CD4-positive, alpha-beta T cell (primary cell): ENCODE data around the gene SNX19. TPM values are rescaled to one million over a fixed set of nuclear protein-coding genes. Genes with fewer than 3 reads are reported as not detected.

Experiments
- ATAC-seq: fragments of 200-7000 bp; cut with Tn5 transposase; one replicate; pipeline ENCODE4 v1.10.0; 2022; ENCODE audit warnings: mild to moderate bottlenecking; ENCODE audit not compliant: poor library complexity
- CTCF ChIA-PET: fragments of 350-600 bp; sonication (Branson Sonifier 250); formaldehyde crosslinking; loops from one replicate; lab custom pipeline; 2021; ENCODE audit warnings: antibody characterized with exemption, inconsistent platforms; lab: Charles Lee
- POLR2A ChIA-PET: fragments of 350-600 bp; sonication (Branson Sonifier 250); formaldehyde crosslinking; loops from one replicate; lab custom pipeline; 2021; ENCODE audit warnings: antibody characterized with exemption, inconsistent platforms; lab: Charles Lee
- DNase-seq, 14 experiments: peaks; one replicate each; pipeline ENCODE4 v3.0.0-alpha.2; 2013 to 2020; ENCODE audit warnings: mixed read lengths in 2 of 14
- H3K27ac ChIP-seq, 2 donors: one replicate each; pipeline versions ENCODE4 v1.5.1 to v1.7.0; 2013; ENCODE audit warnings: low read length in 2 of 2, low read depth in 1 of 2, mild to moderate bottlenecking in 1 of 2
- H3K27me3 ChIP-seq, 2 experiments: 1 replicate in 1 of 2; 2 replicates in 1 of 2; pipeline versions ENCODE4 v1.6.1 to v1.7.0; 2013; ENCODE audit warnings: low read length in 2 of 2, control low read depth in 1 of 2, mild to moderate bottlenecking in 1 of 2, moderate library complexity in 1 of 2; ENCODE audit not compliant: insufficient read depth in 2 of 2, control insufficient read depth in 1 of 2
- H3K36me3 ChIP-seq: one replicate; pipeline ENCODE4 v1.6.1; 2013; ENCODE audit warnings: low read length, control low read depth; ENCODE audit not compliant: insufficient read depth
- H3K4me1 ChIP-seq: one replicate; pipeline ENCODE4 v1.6.1; 2013; ENCODE audit warnings: low read length, control low read depth; ENCODE audit not compliant: insufficient read depth
- H3K4me3 ChIP-seq: one replicate; pipeline ENCODE4 v1.5.1; 2013; ENCODE audit warnings: mild to moderate bottlenecking, low read length, moderate library complexity
- H3K9me3 ChIP-seq, 2 experiments: 1 replicate in 1 of 2; 2 replicates in 1 of 2; pipeline versions ENCODE4 v1.6.1 to v1.7.0; 2013; ENCODE audit warnings: low read length in 2 of 2, mild to moderate bottlenecking in 2 of 2, control low read depth in 1 of 2, moderate library complexity in 1 of 2; ENCODE audit not compliant: control insufficient read depth in 1 of 2, insufficient read depth in 1 of 2
- H3K27ac Mint-ChIP-seq: one replicate; pipeline ENCODE4 v1.8.0; 2020; ENCODE audit warnings: mixed read lengths
- H3K27me3 Mint-ChIP-seq: one replicate; pipeline ENCODE4 v1.8.0; 2021; ENCODE audit warnings: mixed read lengths
- H3K36me3 Mint-ChIP-seq: one replicate; pipeline ENCODE4 v1.8.0; 2021; ENCODE audit warnings: low read depth, mixed read lengths
- H3K4me1 Mint-ChIP-seq: one replicate; pipeline ENCODE4 v1.8.0; 2021; ENCODE audit warnings: low read depth, mixed read lengths
- H3K4me3 Mint-ChIP-seq: one replicate; pipeline ENCODE4 v1.8.0; 2020; ENCODE audit warnings: mild to moderate bottlenecking, mixed read lengths
- H3K9me3 Mint-ChIP-seq: one replicate; pipeline ENCODE4 v1.8.0; 2020; ENCODE audit warnings: mixed read lengths
- CTCF ChIP-seq: fragments of 200-600 bp; IDR thresholded peaks from one replicate; pipeline ENCODE4 v1.8.0; 2022; ENCODE audit warnings: antibody characterized with exemption, mild to moderate bottlenecking
- intact Hi-C, 2 experiments: fragments of 100-400 bp; cut with DNase I in 1 of 2; cut with micrococcal nuclease in 1 of 2; formaldehyde crosslinking; loops; one replicate each; pipeline versions ENCODE4 v1.15.1 to v1.9.0; 2023 to 2025; cut with DNase I, micrococcal nuclease
- total RNA-seq, 174 experiments: library from RNA in 2 of 174; stranded (reverse) in 2 of 174; gene quantifications; one replicate each; pipeline ENCODE4 v1.2.3 and lab custom pipeline; 2021 to 2026

The SNX19 gene
- total RNA-seq, 2 experiments from 2014 or later: 41.2 to 43.8 TPM

GRCh38 chr11:130850185-130850944 is 65.9 kb downstream of the SNX19 start:
- no peaks in the 10 kb centered on the region for H3K36me3 ChIP-seq
- Mint-ChIP-seq H3K4me3 (no peak overlapping the region), H3K4me1 (no peaks in the 10 kb centered on the region), H3K36me3 (no peaks in the 10 kb centered on the region), H3K9me3 (no peaks in the 10 kb centered on the region), H3K27me3 (peaks cover 9% of the 10 kb centered on the region), H3K27ac (no peak overlapping the region)
- H3K4me3 ChIP-seq: no peak overlapping the region
- intact Hi-C loops: loop anchor here in 1 of 2 experiments (5.0 kb wide), 1 partner anchor 1433 kb away; no protein-coding TSS in a partner anchor
- TF ChIP-seq CTCF: no peak
- DNase-seq (no peak), ATAC-seq (no peak)
- ChIA-PET POLR2A (no interaction called here), CTCF (interaction anchor here (1.4 kb wide), 1 partner anchor 11 kb away, joined by 7 read pairs; no protein-coding TSS in a partner anchor)
- H3K27me3 ChIP-seq: peaks cover 0 to 2% of the 10 kb centered on the region in 2 experiments
- H3K9me3 ChIP-seq: no peaks in the 10 kb centered on the region
- no peaks in the 10 kb centered on the region for H3K4me1 ChIP-seq
- no peak overlapping the region for H3K27ac ChIP-seq

- Mint-ChIP-seq H3K27ac (no peak overlapping the region), H3K27me3 (peaks cover 5% of the 10 kb centered on the region), H3K9me3 (no peaks in the 10 kb centered on the region), H3K4me1 (no peaks in the 10 kb centered on the region), H3K4me3 (no peak overlapping the region), H3K36me3 (no peaks in the 10 kb centered on the region)
- ChIA-PET CTCF (no interaction called here), POLR2A (no interaction called here)
- Histone ChIP-seq H3K36me3 (no peaks in the 10 kb centered on the region), H3K4me3 (no peak overlapping the region), H3K4me1 (no peaks in the 10 kb centered on the region), H3K27me3 (peaks cover 0 to 2% of the 10 kb centered on the region in 2 experiments), H3K27ac (no peak overlapping the region), H3K9me3 (no peaks in the 10 kb centered on the region)
- TF ChIP-seq CTCF: no peak
- intact Hi-C loops: no loop called here
- no peak for ATAC-seq
- no peak for DNase-seq
These were observed 67.1 kb downstream of the SNX19 start for GRCh38 chr11:130849215-130849568.

GRCh38 chr11:130848361-130849214 is 67.7 kb downstream of the SNX19 start:
- Mint-ChIP-seq H3K4me1 (no peaks in the 10 kb centered on the region), H3K27me3 (peaks cover 5% of the 10 kb centered on the region), H3K9me3 (no peaks in the 10 kb centered on the region), H3K27ac (no peak overlapping the region), H3K4me3 (no peak overlapping the region), H3K36me3 (no peaks in the 10 kb centered on the region)
- no peaks in the 10 kb centered on the region for H3K36me3 ChIP-seq
- no peaks in the 10 kb centered on the region for H3K4me1 ChIP-seq
- ChIA-PET POLR2A (no interaction called here), CTCF (interaction anchor here (1.2 kb wide), 1 partner anchor 14 kb away, joined by 4 read pairs; no protein-coding TSS in a partner anchor)
- no peak for TF ChIP-seq CTCF
- no peak overlapping the region for H3K4me3 ChIP-seq
- no peak overlapping the region for H3K27ac ChIP-seq
- ATAC-seq (no peak), DNase-seq (no peak)
- peaks cover 0 to 2% of the 10 kb centered on the region in 2 experiments for H3K27me3 ChIP-seq
- intact Hi-C loops: no loop called here
- no peaks in the 10 kb centered on the region for H3K9me3 ChIP-seq
